GM23338 (cell line): ENCODE results near the gene SH3BP5. TPM values are rescaled to one million over a fixed set of nuclear protein-coding genes. Genes with fewer than 3 reads are reported as not detected.

ENCODE experiments used
- ATAC-seq: fragments of 200-7000 bp; cut with Tn5 transposase; 3 replicates; pipeline ENCODE4 v1.9.1; 2020
- DNase-seq: peaks from one replicate; pipeline ENCODE4 v3.0.0-alpha.2; 2015; ENCODE audit warnings: low spot score
- H2AFZ ChIP-seq: fragments of 200-600 bp; sonication (generic); 2 replicates; pipeline ENCODE4 v1.8.0; 2016; ENCODE audit warnings: antibody characterized with exemption, mild to moderate bottlenecking, moderate library complexity
- H3F3A ChIP-seq: fragments of 200-600 bp; sonication (generic); replicated peaks from 2 replicates; pipeline ENCODE4 v1.8.0; 2017; ENCODE audit warnings: antibody characterized with exemption, mixed run types, low read depth
- H3K27ac ChIP-seq: fragments of 200-600 bp; sonication (generic); 2 replicates; pipeline ENCODE4 v1.6.1; 2016; ENCODE audit warnings: low read depth
- H3K27me3 ChIP-seq: fragments of 200-600 bp; sonication (generic); 2 replicates; pipeline ENCODE4 v1.8.0; 2016; ENCODE audit warnings: mild to moderate bottlenecking, mixed run types, moderate library complexity; ENCODE audit not compliant: insufficient read depth
- H3K36me3 ChIP-seq: fragments of 200-600 bp; sonication (generic); 2 replicates; pipeline ENCODE4 v1.8.0; 2016; ENCODE audit warnings: mild to moderate bottlenecking; ENCODE audit not compliant: insufficient read depth
- H3K4me1 ChIP-seq: fragments of 200-600 bp; sonication (generic); 2 replicates; pipeline ENCODE4 v1.8.0; 2016; ENCODE audit warnings: mild to moderate bottlenecking, moderate library complexity; ENCODE audit not compliant: insufficient read depth
- H3K4me2 ChIP-seq: fragments of 200-600 bp; sonication (generic); 2 replicates; pipeline ENCODE4 v1.7.1; 2017; ENCODE audit warnings: mixed run types
- H3K4me3 ChIP-seq: fragments of 200-600 bp; sonication (generic); 2 replicates; pipeline ENCODE4 v1.6.1; 2016; ENCODE audit warnings: mixed run types
- H3K79me2 ChIP-seq: fragments of 200-600 bp; sonication (generic); replicated peaks from 2 replicates; pipeline ENCODE4 v1.8.0; 2017; ENCODE audit warnings: mild to moderate bottlenecking; ENCODE audit not compliant: insufficient read depth
- H3K9me2 ChIP-seq: fragments of 200-600 bp; sonication (generic); 2 replicates; pipeline ENCODE4 v1.8.0; 2017; ENCODE audit not compliant: insufficient read depth
- H4K20me1 ChIP-seq: fragments of 200-600 bp; sonication (generic); replicated peaks from 2 replicates; pipeline ENCODE4 v1.8.0; 2017; ENCODE audit warnings: mild to moderate bottlenecking; ENCODE audit not compliant: insufficient read depth
- H3K27ac Mint-ChIP-seq: 2 replicates; pipeline ENCODE4 v1.8.0; 2020; ENCODE audit warnings: inconsistent platforms, mild to moderate bottlenecking, moderate library complexity, mixed read lengths
- H3K27me3 Mint-ChIP-seq: 3 replicates; pipeline ENCODE4 v1.8.0; 2022; ENCODE audit warnings: low read depth, mild to moderate bottlenecking, moderate library complexity, mixed read lengths, inconsistent platforms; ENCODE audit not compliant: insufficient read depth, poor library complexity
- H3K36me3 Mint-ChIP-seq: 3 replicates; pipeline ENCODE4 v1.8.0; 2021; ENCODE audit warnings: low read depth, mild to moderate bottlenecking, inconsistent platforms, moderate library complexity, mixed read lengths
- H3K4me1 Mint-ChIP-seq: 3 replicates; pipeline ENCODE4 v1.8.0; 2020; ENCODE audit warnings: mild to moderate bottlenecking, inconsistent platforms, mixed read lengths
- H3K4me3 Mint-ChIP-seq: 3 replicates; pipeline ENCODE4 v1.8.0; 2021; ENCODE audit warnings: moderate library complexity, mild to moderate bottlenecking, inconsistent platforms, mixed read lengths
- H3K9me3 Mint-ChIP-seq: 3 replicates; pipeline ENCODE4 v1.8.0; 2020; ENCODE audit warnings: moderate library complexity, mild to moderate bottlenecking, inconsistent platforms, mixed read lengths
- CREB1 ChIP-seq: fragments of 250-450 bp; sonication (Bioruptor Pico); IDR thresholded peaks from 2 replicates; pipeline ENCODE4 v1.5.0; 2020; ENCODE audit warnings: low read depth, mild to moderate bottlenecking, moderate library complexity
- CTCF ChIP-seq, 2 experiments: fragments of 200-600 bp in 1 of 2; sonication (generic) in 1 of 2; conservative IDR thresholded peaks; 2 replicates each; pipeline versions ENCODE4 v1.5.1 to v1.6.1; 2016 to 2017; ENCODE audit warnings: antibody characterized with exemption in 2 of 2, low read depth in 2 of 2, mild to moderate bottlenecking in 2 of 2, moderate library complexity in 1 of 2
- ETS1 ChIP-seq: IDR thresholded peaks from 2 replicates; pipeline ENCODE4 v1.6.1; 2016; ENCODE audit warnings: antibody characterized with exemption
- EZH2 ChIP-seq: fragments of 200-600 bp; sonication (generic); IDR thresholded peaks from one replicate; pipeline ENCODE4 v1.8.0; 2017; ENCODE audit warnings: antibody characterized with exemption, mild to moderate bottlenecking, low read depth; ENCODE audit not compliant: unreplicated experiment
- EZH2phosphoT487 ChIP-seq: fragments of 200-600 bp; sonication (generic); IDR thresholded peaks from one replicate; pipeline ENCODE4 v1.8.1; 2018; ENCODE audit warnings: antibody characterized with exemption; ENCODE audit not compliant: unreplicated experiment
- JUNB ChIP-seq: IDR thresholded peaks from one replicate; pipeline ENCODE4 v1.6.1; 2016; ENCODE audit warnings: antibody characterized with exemption; ENCODE audit not compliant: unreplicated experiment
- NANOG ChIP-seq: IDR thresholded peaks from 2 replicates; pipeline ENCODE4 v1.6.1; 2016; ENCODE audit warnings: antibody characterized with exemption, borderline replicate concordance
- POLR2AphosphoS5 ChIP-seq: IDR thresholded peaks from 2 replicates; pipeline ENCODE4 v1.6.1; 2016; ENCODE audit warnings: antibody characterized with exemption, low read depth
- STAT1 ChIP-seq: IDR thresholded peaks from one replicate; pipeline ENCODE4 v1.6.1; 2016; ENCODE audit warnings: antibody characterized with exemption; ENCODE audit not compliant: unreplicated experiment
- ZNF114 ChIP-seq: fragments of 250-450 bp; sonication (Bioruptor Pico); IDR thresholded peaks from 2 replicates; pipeline ENCODE4 v1.5.0; 2020; ENCODE audit warnings: mild to moderate bottlenecking, moderate library complexity
- ZNF331 ChIP-seq: fragments of 250-450 bp; sonication (Bioruptor Pico); IDR thresholded peaks from 2 replicates; pipeline ENCODE4 v1.5.0; 2020; ENCODE audit warnings: low read depth, mild to moderate bottlenecking, moderate library complexity
- ZNF462 ChIP-seq: fragments of 250-450 bp; sonication (Bioruptor Pico); IDR thresholded peaks from 2 replicates; pipeline ENCODE4 v1.5.0; 2020; ENCODE audit warnings: mild to moderate bottlenecking, moderate library complexity
- polyA plus RNA-seq: library from polyadenylated mRNA; unstranded; fragments of >200 nt; fragmentation: Nextera tagmentation; extraction: Ambion mirVana; gene quantifications from 2 replicates; pipeline ENCODE4 v1.2.1, GENCODE V29; 2016
- total RNA-seq: library from RNA; depleted of rRNA; stranded (reverse); fragments of >200 nt; shearing (Covaris generic); gene quantifications from 2 replicates; pipeline ENCODE4 v1.2.3, GENCODE V29; 2014

SH3BP5 gene
- total and polyA plus RNA-seq, 2 experiments from 2014 or later: 5.8 to 9.1 TPM

- no peak for TF ChIP-seq ZNF462 (CRISPR knock-in tag)
- no peak for TF ChIP-seq CTCF (conservative IDR thresholded peaks at IDR 0.05; ENCODE audit: low read depth in 2 of 2)
- no peak for TF ChIP-seq CREB1 (CRISPR knock-in tag)
- TF ChIP-seq EZH2phosphoT487: no peak
- no peak for TF ChIP-seq STAT1
- TF ChIP-seq JUNB: no peak
- no peak for TF ChIP-seq ZNF114 (CRISPR knock-in tag)
- TF ChIP-seq NANOG: no peak
Observed at GRCh38 chr3:15295506-15295905, 36.9 kb downstream of the SH3BP5 start (continued).

- Histone ChIP-seq H3K9me2 (no peaks in the 10 kb centered on the region), H3K27ac (no peak overlapping the region), H2AFZ (no peak overlapping the region), H3K27me3 (no peaks in the 10 kb centered on the region), H3K4me2 (no peak overlapping the region), H3F3A (no peaks in the 10 kb centered on the region), H3K4me3 (no peak overlapping the region), H4K20me1 (peaks cover 2% of the 10 kb centered on the region; the same call in 1 of the 2 replicates), H3K4me1 (no peaks in the 10 kb centered on the region), H3K36me3 (no peaks in the 10 kb centered on the region), H3K79me2 (no peaks in the 10 kb centered on the region)
- no peak overlapping the region for H3K27ac Mint-ChIP-seq
- no peak for DNase-seq
- H3K4me1 Mint-ChIP-seq: no peaks in the 10 kb centered on the region
- no peak for ATAC-seq
- H3K27me3 Mint-ChIP-seq: peaks cover 1% of the 10 kb centered on the region
- no peak overlapping the region for H3K4me3 Mint-ChIP-seq
- no peaks in the 10 kb centered on the region for H3K36me3 Mint-ChIP-seq
- no peaks in the 10 kb centered on the region for H3K9me3 Mint-ChIP-seq
- no peak for TF ChIP-seq CTCF (conservative IDR thresholded peaks at IDR 0.05; ENCODE audit: low read depth in 2 of 2)
- TF ChIP-seq JUNB: no peak
- no peak for TF ChIP-seq ETS1
- TF ChIP-seq NANOG: no peak
- no peak for TF ChIP-seq CREB1 (CRISPR knock-in tag)
- TF ChIP-seq EZH2: no peak
- TF ChIP-seq ZNF331: no peak
- TF ChIP-seq STAT1: no peak
- no peak for TF ChIP-seq POLR2AphosphoS5
Observed at GRCh38 chr3:15294929-15295328, 37.5 kb downstream of the SH3BP5 start.
